KG1 (cell line): ENCODE measurements around the gene SCIN.

Experiments
- DNase-seq: peaks from one replicate; lab custom pipeline; 2025; lab: John Stamatoyannopoulos, UW

Gene SCIN

DNA sequence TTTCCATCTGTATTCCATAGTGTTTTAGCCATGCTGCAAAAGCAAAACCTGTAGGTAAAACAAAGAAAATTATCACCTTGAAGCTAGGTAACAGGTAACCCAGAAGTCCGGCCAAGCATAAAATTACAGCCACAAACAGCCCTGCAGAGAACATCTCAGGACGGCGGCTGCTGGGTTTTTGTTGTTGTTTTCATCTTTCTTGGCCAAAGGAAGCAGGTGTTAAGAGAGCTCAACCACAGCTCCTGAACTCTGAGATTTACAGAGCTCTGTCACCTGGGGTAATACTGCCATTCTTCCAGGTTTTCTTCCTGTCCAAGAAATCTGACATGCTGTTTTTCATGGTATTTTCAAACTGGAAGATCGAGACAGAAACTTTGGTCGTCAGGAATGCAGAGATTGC is 847 bp upstream of the SCIN start:
- DNase-seq, result no peak

DNA sequence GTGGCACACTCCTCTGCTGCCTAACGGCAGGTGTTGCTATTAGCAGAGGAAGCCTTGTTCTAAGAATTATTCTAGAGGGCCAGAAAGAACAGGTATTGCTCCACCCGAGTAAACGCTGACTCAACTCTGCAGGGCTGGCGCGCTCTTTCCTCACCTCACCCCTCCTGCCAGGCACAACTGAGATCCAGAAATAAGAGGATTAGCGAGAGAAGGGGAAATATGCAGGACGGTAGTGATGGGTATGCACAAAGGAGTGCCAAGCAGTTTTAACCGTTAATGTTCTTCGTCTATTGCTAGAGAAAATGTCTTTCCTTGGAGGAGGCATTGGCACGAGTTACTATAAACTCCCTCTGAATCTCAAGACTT is 369 bp upstream of the SCIN start:
- DNase-seq, result no peak

DNA sequence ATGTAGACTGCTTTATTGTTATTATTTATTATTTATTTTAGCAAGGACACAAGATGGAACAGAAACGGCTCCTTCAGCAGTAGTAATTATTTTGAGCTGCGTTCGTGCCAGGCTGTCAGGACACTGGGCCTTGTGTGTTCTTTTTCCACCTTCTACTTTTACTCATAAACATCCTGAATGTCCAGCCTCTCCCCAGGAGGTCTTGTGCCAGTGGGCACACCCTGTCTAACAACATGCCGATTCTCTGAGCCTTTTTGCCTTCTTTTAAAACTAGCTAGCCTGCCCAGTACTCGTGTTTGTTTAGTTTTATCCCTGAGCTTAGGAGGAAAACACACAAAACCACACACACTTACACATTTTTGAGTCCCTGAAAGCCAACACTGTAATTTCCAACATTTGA is 1.2 kb downstream of the SCIN start:
- DNase-seq, result no peak

DNA sequence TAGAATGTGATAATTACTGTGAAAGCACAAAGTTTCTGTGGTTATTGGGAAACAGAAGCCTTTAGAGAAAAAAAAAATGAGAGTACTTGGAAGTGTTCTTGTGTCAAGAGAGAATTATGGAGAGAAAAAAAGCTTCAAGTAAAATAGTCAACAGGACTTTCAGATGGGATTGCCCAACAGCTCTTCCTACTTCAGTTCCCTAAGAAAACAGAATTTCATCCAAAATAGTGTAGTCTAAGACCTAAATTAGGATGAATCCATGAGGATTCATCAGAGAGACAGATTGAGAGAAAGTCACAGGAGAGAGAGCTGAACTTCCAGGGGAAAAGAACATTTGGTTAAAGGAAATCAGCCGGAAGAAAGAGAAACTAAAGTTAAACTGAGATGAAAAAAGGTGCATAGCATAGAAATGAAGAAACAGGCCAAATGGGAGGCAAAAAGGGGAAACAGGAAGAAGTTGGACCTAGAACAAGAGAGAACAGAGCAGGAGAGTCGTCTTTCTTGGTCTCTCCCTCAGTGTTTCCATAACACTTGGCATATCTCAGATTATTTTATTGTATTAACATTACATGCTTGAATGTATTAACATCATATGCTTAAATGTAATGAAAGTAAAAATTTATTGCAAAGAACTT is 2.5 kb downstream of the SCIN start:
- DNase-seq, result no peak

DNA sequence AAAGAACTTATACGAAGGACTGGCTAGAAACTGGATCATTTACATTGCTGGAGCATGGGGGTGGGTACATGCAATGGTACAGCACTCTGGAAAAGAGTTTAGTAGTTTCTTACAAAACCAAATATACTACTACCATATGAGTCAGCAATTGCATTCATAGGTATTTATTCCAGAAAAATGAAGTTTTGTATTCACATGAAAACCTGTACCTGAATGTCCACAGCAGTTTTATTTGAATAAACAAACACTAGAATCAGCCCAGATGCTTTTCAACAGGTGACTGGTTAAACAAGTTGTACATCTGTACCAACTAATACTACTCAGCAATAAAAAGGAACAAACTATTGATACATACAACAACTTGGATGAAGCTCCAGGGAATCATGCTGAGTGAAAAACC is 3.4 kb downstream of the SCIN start:
- DNase-seq, result no peak

DNA sequence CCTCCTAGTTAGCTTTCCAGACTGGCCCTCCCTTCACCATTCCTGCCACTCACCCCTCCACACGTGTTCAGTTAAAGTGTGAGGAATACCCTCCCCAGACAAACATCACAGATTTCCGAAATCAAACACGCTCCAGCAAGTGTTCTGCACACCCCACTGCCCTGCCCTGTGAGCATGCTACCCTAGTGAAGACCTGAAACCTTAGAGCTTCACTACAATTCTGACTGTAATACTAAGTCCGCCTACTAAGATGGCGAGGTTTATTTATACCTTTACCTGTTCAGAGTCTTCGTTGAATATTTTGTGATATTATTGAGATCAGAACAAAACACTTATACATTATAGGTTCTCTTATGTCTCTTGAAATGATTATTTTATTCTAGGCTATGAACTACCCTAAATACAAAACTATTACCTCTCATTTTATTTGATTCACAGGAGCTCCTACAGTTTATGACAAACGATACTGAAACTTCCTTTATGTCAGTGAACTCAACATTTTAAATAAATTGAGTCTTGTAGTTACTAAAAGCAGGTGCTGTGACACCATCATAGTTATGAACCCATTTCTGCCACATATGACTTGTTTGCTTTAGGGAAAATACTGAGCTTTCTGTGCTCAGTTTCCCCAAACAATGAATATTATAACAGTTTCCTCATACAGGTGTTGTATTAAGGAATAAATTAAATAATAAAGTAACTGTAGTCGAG is 8.6 kb downstream of the SCIN start:
- no peak for DNase-seq

DNA sequence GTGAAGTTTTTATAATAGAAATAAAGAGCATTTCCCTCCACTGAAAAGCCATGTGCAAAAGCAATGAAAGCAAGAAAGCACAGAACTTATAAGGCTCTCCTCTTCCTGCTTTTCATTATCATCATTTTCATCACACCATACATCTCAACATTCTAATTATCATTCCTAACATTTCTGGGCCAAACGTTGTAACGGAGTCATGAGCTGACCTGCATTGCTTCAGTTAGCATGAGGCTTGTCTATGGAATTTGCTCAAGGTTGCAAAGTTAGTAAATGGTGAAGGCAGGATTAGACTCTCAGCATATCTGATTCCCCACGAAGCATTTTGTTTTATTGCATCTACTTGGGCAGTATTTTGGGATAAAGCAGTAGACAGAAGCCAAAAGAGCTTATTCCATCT is 11.4 kb downstream of the SCIN start:
- no peak for DNase-seq

DNA sequence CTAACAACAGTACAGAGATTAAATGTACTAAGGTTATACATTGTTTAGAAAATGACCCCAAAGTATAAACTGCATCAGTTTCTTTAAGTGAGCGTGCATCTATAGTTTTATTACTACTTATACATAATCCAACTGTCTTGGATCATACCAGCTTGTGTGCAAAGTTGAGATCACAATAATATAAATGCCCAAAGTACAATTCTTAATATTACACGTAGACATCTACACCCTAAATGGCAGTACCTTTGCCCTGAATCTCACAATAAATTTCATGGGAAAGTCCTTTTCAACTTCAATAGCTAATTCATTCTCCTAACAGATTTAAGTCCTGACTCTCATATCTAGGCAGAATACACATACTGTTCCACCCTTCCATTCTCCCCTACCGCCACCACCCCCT is 11.8 kb downstream of the SCIN start:
- DNase-seq, result no peak

DNA sequence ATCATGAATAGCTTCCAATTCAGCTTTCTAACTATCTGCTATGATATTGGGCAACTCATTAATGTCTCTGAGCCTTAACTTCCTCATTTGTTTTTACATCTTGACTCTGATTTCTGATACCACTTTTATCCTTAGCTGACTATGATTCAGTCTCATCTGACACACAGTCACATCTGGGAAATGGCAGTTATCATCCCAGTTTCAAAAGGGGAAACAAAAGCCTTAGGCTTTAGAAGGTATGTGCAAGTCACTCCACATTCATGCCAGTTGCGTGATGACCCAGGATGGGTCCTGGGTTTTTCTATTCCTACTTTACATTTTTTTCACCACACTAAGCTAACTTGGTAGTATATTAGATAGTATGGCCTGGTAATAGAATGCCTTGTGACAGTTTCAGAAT is 12.7 kb downstream of the SCIN start:
- no peak for DNase-seq

DNA sequence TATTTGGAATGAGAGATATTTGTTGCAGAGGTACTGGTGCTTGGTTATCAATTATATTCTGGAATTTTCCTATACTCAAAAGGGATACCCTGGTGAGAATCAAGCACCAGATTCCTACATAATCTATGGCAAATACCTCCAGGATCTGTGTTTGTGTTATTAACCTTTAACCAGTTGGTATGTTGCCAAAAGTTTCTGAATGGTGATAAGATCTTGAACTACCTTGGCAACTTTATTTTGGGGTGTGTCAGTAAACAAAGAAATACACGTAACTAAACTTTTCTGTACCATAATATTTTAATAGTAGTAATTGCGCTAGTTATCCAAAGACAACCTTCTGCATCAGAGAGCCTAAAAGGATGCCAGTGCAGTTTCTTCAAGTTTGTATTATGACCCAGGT is 13.4 kb downstream of the SCIN start:
- no peak for DNase-seq

DNA sequence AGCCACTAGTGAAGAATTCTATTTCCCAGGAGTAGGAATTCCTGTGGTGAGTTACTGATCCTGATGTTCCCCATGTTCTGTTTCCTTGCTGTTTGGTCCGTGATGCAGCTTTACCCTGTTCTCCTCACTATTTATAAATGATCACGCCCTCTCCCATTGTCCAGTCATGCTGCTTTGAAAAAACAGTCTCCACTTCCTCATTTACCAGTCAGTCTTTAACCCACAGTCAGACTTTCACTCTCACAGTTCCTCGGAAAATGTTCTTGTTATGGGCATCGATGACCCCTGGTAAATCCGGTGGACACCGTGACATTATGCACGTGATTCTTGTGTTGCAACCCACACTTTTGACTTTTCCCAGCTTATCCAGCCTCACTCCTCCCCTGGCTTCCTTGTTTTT is 14.4 kb downstream of the SCIN start:
- no peak for DNase-seq

DNA sequence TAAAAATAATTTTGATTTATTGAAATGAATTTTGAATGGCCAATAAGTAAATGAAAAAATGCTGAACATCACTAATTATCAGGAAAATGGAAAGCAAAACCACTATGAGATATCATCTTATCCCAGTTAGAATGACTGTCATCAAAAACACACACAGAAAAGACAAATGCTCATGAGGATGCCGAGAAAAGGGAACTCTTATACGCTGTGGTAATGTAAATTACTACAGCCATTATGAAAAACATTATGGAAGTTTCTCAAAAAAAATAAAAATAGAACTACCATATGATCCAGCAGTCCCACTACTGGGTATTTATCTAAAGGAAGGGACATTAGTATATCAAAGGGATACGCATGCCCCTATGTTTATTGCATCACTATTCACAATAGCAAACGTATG is 15.8 kb downstream of the SCIN start:
- no peak for DNase-seq

DNA sequence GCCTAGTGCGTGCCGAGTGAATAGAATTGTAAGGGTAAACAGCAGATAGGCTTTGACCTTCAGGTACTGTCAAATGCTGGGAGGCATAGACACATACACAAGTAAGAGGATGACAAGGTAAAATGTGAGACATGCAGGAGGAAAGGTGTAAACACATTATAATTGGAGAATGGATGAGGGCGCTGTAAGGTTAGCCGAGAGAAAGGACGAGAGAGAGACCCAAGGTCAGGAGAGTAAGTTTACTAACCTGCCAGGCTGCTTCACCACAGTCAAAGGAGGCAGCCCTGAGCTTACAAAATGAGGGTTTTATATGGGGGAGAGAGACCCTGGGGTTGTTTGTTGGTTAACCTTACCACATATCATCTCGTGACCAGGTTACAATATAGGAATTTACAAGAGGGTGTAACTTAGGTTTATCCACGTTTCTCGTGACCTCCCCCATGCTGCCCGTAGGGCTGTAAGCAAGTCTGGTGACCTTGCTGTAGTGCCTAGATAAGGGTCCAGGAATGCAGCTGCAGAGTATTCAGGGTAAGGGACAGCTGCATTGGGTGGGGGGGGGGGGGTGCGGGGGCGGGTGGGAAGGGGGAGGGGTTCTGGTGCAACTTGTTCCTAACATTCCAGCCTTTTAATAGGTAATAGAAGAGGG is 17.9 kb downstream of the SCIN start:
- no peak for DNase-seq

DNA sequence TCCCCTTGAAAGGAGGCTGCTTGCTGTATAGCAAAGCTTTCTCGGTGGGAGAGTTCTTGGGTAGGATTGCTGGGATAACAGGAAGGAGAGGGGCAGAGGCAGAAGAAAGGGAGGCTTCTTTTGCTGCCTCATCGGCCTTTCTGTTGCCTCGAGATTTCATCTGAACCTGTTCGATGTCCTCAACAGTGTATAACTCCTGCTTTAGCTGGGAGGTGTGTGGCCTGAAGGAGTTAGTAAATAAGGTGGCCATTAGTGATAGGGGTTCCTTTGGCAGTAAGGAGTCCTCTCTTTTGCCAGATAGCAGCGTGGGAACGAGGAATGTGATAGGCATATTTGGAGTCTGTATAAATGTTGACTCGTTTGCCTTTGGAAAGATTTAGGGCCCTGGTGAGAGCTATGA is 20.0 kb downstream of the SCIN start:
- DNase-seq, result no peak

DNA sequence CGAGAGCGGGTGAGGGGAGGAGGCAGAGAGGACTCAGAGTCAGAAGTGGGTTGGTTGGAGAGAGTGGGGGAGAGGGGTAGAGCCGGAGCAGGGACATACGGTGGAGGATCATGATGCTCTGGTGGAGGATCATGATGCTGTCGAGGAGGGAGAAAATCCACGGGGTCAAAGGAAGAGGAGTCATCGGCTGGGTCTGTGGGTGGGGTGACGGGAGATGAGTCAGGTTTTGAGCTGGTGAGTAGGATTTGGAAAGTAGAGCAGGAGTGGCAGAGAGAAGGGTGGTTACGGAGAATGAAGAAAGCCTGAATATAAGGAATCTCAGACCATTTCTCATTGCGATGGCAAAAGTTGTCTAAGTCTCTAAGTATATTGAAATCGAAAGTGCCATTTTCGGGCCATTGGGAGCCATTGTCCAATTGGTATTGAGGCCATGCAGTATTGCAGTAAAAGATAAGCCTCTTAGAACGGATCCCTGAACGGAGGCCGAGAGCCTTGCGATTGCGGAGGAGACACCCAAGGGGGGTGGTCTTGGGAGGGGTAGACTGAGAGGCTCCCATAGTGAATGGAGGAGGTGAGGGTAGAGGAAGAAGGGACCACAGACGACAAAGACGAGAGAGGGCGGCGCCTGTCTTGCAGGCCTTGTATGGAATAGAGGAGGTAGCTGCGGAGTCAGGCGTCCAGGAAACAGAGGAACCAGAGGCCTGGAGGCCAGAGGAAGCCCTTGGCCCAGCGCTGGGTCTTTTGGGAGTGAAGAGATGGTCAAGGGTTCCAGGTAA is 23.8 kb downstream of the SCIN start:
- no peak for DNase-seq

DNA sequence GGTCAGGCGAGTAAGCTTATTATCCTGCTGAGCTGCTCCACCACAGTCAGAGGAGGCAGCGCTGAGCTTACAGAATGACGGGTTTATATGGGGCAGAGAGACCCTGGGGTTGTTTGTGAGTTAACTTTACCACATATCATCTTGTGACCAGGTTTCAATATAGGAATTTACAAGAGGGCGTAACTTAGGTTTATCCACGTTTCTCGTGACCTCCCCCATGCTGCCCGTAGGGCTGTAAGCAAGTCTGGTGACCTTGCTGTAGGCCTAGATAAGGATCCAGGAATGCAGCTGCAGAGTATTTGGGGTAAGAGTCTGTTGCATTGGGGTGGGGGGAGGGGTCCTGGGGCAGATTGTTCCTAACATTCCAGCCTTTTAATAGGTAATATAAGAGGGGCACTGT is 24.6 kb downstream of the SCIN start:
- DNase-seq, result no peak

DNA sequence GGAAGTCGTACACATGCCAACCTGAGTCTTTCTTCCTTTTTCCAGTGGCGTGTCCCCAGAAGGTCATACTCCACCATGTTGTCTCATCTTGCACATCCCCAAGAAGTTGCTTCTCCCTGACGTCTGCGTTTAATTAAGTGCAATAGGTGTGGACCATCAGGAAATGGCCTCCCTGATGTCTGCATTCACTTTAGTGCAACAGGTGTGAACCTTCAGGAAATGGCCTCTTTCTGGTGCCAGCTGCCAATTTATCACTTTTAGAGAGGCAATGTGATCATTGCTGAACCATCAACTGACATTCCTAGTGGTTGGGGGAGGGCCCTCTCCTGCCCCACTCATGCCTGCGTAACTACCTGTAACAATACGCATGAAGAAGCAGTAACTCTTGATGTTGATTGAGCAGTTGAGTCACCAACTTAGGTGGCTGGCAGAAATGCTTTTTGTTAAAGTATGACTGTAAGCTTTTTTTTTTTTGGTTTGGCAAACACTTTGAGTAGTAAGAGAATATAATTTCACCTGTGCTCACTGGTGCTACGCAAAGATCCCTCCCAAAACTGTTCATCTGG is 25.8 kb downstream of the SCIN start:
- DNase-seq, result no peak

DNA sequence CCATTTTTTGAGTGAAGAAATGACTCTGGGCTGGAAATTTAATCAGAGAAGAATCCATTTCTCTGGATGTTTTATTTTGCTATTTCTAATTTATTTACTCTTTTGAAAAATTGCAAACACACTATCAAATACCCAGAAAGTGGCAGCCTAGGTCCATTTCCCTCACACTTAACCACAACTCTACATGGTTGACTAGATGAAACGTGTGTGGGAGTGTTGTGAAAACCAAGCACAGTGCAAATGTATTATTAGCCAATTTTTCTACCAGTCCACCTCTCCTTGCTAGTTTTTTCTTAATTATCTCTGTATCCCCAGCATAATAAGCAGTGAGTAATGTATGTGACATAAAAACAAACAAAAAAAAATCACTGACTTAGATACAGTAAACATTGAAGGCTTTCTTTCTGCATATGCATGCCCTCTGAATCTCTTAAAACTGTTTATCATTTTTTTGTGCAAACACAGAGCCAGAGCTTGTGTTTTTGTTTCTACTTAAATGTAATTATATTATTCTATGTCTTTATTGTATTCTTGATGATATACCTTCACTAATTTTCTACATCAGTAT is 30.9 kb downstream of the SCIN start:
- no peak for DNase-seq

DNA sequence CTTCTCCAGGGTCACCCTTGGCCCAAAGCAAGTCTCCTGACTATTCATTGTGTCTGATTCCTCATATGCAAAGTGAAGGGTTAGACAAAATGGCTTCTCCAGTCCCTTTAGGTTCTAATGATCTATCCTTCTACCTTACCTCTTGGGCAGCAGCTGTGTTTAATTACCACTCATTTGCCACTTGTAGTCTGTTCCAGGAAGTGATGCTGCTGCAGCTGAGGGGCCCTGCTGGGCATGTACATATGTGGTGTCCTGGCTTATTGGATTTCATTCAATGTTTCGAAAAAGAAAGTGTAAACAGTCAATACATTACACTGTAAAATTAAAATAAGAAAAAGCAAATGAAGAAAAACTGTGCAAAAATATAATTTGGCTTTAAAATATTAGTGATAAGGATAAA is 36.6 kb downstream of the SCIN start:
- DNase-seq, result no peak

DNA sequence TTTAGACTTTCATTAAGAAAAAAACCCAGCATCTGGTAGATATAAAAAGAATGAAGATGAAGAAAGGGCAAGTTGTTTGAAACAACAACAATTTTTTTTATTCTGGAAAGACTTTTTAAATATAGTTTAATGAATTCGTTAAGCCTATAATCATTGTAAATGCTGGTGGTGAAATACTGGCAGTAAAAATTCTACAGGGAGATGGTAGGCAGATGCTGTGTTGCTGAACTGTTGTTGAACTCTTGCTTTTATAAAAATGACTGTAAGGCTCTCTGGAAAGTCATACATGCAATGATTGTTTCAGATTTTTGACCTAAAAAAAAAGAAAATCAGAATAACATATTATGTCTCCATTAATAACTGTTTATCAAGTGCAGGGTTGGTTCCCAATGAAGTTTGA is 39.0 kb downstream of the SCIN start:
- no peak for DNase-seq

DNA sequence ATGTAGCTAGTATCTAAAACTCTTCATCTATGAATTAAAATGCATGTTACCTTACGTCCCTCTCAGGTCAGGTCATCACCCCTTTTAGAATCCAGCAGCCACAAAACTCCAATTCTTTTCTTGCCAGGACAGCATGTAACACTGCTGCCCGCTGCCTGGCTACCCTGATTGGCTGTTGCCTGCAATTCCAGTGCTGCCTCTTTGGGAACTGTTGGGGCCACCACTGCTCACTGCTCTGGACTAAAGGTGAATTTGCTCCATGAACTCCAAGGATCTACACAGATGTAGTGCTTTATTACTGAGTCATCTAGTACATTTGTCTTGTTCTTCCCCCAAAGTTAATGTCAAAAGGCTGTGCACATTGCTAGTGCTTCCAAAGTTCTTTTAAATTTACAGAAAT is 40.4 kb downstream of the SCIN start:
- DNase-seq, result no peak

DNA sequence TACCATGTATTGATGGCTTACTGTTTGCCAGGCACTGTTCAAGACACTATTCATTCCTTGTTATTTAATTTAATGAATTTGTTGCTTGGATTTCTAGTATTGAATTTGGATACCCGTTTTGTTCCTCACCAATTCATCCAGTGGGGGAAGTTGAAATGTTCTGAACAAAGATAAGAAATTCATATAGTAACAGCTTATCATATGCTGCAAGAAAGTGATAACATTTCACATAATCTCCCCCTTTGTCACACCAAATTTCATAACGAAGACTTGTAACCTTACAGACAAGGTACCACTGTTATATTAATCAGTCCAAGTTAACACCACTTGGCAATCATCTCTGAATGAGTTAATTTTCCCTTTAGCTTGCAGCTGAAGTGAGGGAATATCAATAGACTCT is 42.1 kb downstream of the SCIN start:
- no peak for DNase-seq
